ENCODE measurements around the gene MAPK10.

DNA sequence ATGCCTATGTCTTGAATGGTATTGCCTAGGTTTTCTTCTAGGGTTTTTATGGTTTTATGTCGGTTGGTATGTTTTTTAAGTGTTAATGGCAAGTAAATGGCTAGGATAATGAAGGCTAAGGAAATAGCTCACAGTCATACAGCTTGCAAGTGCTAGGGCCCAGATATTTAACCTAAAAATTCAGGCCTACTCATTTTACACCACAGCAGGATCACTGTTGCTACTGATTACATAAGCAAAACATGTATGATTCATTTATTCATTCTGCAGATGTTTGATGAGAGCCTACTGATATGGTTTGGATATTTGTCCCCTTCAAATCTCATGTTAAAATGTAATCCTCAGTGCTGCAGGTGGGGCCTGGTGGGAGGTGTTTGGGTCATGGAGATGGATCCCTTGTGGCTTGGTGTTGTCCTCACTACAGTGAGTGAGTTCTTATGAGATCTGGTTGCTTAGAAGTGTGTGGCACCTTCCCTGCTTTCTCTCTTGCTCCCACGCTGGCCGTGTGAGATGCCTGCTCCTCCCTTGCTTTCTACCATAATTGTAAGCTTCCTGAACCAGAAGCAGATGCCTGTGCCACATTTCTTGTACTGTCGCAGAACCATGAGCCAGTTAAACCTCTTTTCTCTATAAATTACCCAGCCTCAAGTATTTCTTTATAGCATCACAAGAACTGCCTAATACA, 175.5 kb downstream of the MAPK10 start:
- TF ChIP-seq CTCF (IDR thresholded peaks at IDR 0.05 in 4 of 5, conservative IDR thresholded peaks at IDR 0.05 in 1 of 5) (no peak), POLR2A (IDR thresholded peaks at IDR 0.05) (no peak)
